HL-60 (cell line): ENCODE results near the gene EOMES.

ENCODE experiments used
- DNase-seq, 2 experiments: peaks; one replicate each; pipeline ENCODE4 v3.0.0-alpha.2; 2010 to 2020; ENCODE audit warnings: low read depth in 1 of 2, low spot score in 1 of 2
- H3K27ac ChIP-seq: fragments of 250-450 bp; sonication (Bioruptor Pico); replicated peaks from 2 replicates; pipeline ENCODE4 v1.5.1; 2020; ENCODE audit warnings: mild to moderate bottlenecking, moderate library complexity
- H3K27me3 ChIP-seq: fragments of 250-450 bp; sonication (Bioruptor Pico); 2 replicates; pipeline ENCODE4 v1.5.1; 2021; ENCODE audit warnings: mild to moderate bottlenecking, moderate library complexity; ENCODE audit not compliant: insufficient read depth, poor library complexity, severe bottlenecking
- H3K4me3 ChIP-seq: replicated peaks from 2 replicates; pipeline ENCODE4 v1.5.1; 2011; ENCODE audit warnings: mild to moderate bottlenecking, control low read depth, low read length; ENCODE audit not compliant: insufficient read depth
- GABPA ChIP-seq: IDR thresholded peaks from 2 replicates; pipeline ENCODE4 v1.6.1; 2012; ENCODE audit warnings: low read depth
- POLR2AphosphoS5 ChIP-seq: IDR thresholded peaks from 2 replicates; pipeline ENCODE4 v1.6.1; 2012; ENCODE audit warnings: low read depth
- REST ChIP-seq: IDR thresholded peaks from 2 replicates; pipeline ENCODE4 v1.6.1; 2012; ENCODE audit warnings: low read depth; ENCODE audit not compliant: insufficient replicate concordance
- SPI1 ChIP-seq: IDR thresholded peaks from 2 replicates; pipeline ENCODE4 v1.6.1; 2012; ENCODE audit warnings: low read depth, mild to moderate bottlenecking, borderline replicate concordance
- TF ChIP-seq, protein P1 (sequence below): IDR thresholded peaks from one replicate; pipeline ENCODE4 v1.5.1; 2011; ENCODE audit warnings: low read length, control low read depth, inconsistent platforms; ENCODE audit not compliant: insufficient read depth

EOMES gene

DNA sequence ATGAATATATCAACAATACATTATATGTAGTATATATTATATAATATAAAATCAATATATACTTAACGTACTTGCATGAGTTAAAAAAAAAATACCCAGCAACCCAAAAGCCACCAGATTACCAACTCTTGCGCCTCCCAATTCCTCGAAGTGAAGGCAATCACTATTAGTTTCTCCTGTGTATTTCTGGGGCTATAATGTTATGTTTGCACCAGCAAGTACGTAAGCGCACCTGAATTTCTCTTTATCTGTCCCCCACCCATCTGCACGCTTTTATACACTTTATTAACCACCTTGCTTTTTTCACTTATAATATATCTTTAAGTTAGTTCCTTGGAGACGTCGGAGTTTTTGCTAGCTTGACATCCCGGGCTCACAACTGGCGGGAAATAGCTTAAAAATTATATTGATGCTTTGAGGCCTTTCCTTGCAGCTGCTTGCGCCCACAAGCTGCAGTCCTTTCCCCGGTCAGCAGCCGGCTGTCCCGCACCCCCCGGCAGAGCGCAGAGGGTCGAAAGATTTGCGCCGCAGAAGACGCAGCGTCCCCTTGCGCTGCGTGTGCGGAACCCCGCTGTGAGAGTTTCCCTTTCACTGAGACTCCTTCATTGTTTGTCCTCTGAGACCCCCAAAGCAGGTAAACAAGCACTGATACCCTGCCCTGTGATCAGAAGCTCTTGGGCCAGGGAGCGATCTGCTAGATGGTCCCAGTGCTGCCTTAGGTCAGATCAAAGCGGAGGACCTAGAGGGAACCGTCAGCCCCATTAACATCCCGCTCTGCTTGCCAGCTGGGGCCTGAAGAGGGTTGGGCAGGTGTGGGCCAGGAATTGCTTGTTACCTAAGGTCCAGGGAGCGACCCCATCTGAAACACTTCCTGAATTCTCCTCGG is 8.9 kb upstream of the EOMES start:
- no peak overlapping the region for H3K4me3 ChIP-seq
- H3K27ac ChIP-seq: no peak overlapping the region
- peaks cover 69% of the 10 kb centered on the region for H3K27me3 ChIP-seq
- no peak for DNase-seq
- TF ChIP-seq, protein P1, sequence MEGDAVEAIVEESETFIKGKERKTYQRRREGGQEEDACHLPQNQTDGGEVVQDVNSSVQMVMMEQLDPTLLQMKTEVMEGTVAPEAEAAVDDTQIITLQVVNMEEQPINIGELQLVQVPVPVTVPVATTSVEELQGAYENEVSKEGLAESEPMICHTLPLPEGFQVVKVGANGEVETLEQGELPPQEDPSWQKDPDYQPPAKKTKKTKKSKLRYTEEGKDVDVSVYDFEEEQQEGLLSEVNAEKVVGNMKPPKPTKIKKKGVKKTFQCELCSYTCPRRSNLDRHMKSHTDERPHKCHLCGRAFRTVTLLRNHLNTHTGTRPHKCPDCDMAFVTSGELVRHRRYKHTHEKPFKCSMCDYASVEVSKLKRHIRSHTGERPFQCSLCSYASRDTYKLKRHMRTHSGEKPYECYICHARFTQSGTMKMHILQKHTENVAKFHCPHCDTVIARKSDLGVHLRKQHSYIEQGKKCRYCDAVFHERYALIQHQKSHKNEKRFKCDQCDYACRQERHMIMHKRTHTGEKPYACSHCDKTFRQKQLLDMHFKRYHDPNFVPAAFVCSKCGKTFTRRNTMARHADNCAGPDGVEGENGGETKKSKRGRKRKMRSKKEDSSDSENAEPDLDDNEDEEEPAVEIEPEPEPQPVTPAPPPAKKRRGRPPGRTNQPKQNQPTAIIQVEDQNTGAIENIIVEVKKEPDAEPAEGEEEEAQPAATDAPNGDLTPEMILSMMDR: no peak
- TF ChIP-seq SPI1 (no peak), POLR2AphosphoS5 (no peak), REST (no peak), GABPA (no peak)

DNA sequence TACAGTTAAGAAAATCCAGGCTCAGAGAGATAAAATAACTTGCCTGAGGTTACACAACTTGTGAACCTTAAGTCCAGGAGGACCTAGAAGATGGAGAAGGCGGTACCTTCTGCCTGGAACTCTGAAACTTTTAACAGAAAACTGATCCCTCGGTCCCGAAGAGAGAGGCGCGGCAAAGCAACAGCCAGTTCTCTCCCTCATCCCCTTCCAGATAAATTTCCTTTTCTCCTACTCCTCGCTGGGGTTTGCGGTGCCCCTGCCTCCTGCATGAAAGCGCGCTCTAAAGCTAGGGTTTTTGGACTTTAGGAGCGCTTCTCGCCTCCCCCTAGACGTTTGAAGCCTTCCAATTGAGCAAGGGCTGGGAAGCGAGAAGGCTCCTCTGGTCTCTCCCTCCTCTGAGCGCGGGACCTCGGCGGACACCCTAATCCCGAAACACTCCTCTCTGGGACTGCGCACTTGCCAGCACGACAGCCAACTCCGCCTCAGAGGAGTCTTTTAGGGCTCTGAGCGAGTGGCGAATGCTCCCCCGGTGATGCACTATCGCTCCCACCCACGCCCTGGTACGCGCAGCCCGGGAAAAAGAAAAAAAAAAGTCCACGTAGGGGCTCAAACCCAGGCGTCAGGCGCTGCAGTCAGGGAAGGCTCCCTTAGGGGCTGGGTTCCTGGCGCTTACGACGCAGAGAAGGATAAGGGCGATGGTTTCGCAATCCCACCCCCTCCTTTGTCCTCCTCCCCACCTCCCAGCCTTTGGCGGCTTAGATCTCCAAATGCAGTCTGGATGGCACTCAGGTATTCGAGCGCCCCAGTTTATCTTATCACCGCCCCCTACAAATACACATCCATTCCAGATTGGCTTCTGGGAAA is 7.9 kb upstream of the EOMES start:
- no peak for DNase-seq
- H3K27ac ChIP-seq: no peak overlapping the region
- TF ChIP-seq SPI1 (no peak), REST (no peak), POLR2AphosphoS5 (no peak), GABPA (no peak)
- TF ChIP-seq, protein P1: no peak
- no peak overlapping the region for H3K4me3 ChIP-seq
- peaks cover 73% of the 10 kb centered on the region for H3K27me3 ChIP-seq

DNA sequence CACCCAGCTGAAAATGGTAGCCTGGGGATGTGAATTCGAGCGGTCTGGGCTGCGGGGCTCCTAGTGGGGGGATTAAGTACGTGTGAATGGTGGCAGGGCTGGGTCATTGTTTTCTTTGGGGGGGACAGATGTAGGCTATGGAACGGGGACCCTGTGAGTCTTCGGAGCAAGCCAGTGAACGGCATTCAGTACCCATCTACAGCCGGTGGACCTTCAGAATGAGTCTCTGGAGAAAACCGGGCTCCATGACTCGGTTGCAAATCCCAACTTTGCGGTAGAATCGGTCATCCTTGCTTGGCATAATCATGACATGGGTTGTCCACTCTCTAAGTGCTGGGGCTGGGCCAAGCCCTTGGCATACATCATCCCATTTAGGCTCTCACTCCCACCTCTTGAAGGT is 7.2 kb upstream of the EOMES start:
- Histone ChIP-seq H3K27me3 (peaks cover 76% of the 10 kb centered on the region), H3K27ac (no peak overlapping the region), H3K4me3 (no peak overlapping the region)
- TF ChIP-seq POLR2AphosphoS5: no peak
- no peak for TF ChIP-seq SPI1
- TF ChIP-seq REST: no peak
- TF ChIP-seq, protein P1: no peak
- no peak for TF ChIP-seq GABPA
- DNase-seq: no peak
